ENCODE results near the gene XYLT2.
"Not testable (repeated sequence)": the region's sequence is repeated elsewhere in the genome, so short reads cannot be mapped to it uniquely, and the experiment has no call there.

XYLT2 gene

DNA sequence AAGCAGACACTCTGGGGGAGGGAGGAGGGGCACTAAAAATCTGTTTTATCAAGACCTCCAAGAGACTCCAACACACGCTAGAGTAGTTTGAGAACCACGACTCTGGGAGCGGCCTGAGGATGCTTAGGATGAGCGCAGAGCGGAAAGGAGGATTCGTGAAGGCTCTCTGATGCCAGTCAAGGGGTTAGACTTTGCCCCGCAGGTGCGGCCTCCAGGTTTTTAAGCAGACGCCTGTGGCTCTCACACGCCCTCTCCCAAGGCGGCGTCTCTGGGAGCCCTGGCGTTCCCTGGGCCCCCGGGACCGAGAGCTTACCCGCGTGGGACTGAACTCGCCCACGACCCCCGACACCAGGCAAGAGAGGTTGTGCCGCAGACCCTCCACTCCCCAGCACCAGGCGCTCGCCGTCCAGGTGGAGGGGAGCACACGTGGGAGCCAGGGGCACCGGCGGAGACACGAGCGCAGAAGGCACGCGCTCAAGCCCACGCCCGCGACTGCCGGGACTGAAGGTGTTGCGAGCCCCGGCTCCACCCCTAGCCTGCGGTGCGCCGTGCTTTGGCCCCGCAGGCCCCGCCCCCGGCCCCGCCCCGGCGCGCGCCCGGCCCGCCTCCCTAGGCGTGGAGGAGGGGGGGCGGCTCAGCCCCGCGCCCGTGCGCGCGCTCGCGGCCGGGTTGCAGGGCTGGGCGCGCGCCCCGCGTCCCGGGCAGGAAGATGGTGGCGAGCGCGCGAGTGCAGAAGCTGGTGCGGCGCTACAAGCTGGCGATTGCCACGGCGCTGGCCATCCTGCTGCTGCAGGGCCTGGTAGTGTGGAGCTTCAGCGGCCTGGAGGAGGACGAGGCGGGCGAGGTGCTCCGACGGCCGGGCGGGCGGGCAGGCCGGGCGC is at the start of gene XYLT2:
Gene XYLT2, plus strand, starts transcription at position 695 of the 881 bp plus-strand sequence. Its CDS starts 15 bp downstream, at position 710.
- DNase-seq = peak; percentile 86 to 98 (median 94)

DNA sequence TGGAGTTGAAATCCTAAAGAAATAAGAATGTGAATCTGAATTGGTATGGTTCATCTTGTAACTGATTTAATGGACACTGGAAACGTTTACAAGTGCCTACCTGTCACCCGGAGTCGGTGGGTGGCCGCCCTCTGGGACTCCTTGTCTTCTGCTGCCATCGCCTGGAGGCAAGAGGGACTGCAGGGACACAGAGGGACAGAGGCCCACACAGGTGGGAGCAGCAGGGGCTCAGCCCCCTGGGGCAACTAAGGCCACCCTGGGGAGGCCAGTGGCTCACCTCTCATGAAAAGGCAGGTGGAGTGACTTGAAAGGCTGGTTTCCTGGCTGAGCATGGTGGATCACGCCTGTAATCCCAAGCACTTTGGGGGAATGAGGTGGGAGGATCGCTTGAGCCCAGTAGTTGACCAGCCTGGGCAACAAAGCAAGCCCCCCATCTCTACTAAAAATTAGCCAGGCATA is 48.5 kb upstream of the XYLT2 start:
- DNase-seq = peak; percentile 66 to 81 (median 79)

DNA sequence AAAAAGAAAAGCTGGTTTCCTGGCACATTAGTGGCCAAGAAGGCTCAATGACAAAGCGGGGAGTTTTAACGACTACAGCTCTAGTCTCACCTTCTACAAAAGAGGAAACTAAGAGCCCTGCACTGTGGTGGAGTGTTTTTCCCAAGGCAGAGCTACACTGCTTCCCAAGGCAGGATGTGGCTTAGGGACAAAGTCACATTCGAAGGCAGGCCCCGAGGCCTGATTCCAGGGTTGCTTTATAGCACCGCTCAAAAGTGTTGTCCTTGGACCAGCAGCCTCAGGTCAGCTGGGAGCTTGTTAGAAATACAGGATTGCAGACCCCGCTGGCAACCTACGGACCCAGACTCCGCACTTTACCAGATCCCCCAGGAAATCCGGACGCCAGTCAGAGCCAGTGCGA is 47.9 kb upstream of the XYLT2 start:
- no peak for DNase-seq

DNA sequence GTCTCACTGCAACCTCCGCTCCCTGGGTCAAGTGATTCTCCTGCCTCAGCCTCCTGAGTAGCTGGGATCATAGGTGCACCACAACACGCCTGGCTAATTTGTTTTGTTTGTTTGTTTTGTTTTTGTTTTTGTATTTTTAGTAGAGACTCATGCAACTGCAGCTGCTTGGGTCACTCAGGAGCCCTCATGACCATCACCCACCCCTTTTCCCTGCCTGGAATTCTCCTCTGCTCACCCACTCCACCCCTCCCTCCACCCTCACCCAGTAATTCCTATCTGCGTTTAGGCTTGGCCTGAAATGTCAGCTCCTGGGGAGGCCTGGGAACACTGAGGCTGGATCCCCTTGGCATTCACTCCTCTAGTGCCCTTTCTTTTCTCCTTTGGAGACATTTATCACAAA is 46.1 kb upstream of the XYLT2 start:
- DNase-seq = no peak

DNA sequence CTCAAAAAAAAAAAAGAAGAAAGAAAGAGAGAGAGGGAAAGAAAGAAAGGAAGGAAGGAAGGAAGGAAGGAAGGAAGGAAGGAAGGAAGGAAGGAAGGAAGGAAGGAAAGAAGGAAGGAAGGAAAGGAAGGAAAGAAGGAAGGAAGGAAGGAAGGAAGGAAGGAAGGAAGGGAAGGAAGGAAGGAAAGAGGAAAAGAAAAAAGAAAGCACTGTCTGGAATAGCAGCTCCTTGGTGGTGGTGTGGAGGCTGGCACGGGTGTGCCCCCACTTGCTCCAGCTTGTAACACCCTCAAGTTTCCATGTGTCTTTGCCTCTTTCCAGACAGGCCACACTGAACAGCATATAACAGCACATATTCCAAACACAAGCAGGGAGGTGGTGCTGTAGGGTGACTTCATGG is 45.1 kb upstream of the XYLT2 start:
- DNase-seq = not testable (repeated sequence)

DNA sequence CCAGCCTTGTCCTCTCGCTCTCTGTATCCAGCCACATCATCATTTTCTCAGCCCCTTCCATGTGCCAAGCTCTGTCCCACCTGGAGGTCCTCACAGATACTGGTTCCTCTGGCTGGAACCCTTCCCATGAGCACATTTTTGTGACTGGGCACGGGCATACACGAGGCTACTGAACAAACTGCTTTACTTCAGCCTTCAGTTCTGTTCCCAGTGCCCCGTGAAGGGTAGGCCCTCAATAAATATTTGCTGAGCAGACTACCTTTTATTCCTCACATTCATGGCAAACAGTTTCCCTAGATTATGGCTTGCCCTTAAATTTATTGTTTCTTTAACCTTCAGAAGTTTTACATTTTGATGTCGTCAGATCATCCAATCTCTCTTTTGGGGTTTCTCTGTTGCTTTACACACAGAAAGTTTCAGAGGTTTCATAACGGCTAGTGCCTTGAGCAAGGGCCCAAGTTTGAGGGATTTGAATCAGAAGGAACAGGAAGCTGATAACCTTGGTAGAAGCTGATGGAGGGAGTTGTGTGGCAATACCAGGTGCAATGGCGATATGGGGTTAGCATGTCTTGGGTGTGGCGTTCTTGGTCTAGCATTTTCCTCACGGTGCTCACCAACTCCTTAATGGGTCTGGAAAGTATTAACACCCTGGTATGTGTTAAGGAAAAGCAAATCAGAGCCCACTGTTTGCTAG is 43.9 kb upstream of the XYLT2 start:
- DNase-seq = peak in 1 of 3 donors; percentile 35

DNA sequence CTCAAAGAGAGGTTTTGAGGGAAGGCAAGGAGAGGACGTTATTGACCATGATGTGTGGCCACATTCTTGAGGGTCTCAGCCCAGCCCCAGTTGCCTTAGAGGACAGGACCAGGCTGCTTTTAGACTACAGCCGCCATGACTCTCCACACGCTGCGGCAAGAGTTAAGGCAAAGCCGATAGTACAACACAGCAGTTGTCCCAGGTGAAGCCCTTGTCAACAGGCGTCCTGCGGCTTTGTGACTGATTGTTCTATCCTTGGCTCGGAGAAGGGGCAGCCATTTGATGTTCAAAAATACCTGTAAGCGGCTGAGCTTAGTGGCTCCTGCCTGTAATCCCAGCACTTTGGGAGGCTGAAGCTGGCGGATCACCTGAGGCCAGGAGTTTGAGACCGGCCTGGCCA is 42.9 kb upstream of the XYLT2 start:
- DNase-seq = no peak

DNA sequence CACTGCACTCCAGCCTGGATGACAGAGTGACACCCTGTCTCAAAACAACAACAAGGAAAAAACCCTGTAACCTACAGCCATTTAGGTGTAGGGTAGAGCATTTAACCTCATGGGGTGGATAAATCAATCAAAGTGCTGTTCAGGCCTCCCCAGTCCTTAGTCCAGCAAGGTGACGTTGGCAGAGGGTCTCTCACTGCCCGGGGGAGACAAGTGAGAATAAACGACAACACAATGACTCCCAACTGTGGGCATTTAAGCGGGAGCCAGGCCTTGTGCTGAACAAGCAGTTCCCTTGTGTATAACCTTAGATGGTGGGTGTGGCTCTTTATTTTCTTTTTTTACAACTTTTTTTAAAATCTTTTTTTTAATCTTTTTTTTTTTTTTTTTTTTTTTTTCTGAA is 42.3 kb upstream of the XYLT2 start:
- no peak for DNase-seq

DNA sequence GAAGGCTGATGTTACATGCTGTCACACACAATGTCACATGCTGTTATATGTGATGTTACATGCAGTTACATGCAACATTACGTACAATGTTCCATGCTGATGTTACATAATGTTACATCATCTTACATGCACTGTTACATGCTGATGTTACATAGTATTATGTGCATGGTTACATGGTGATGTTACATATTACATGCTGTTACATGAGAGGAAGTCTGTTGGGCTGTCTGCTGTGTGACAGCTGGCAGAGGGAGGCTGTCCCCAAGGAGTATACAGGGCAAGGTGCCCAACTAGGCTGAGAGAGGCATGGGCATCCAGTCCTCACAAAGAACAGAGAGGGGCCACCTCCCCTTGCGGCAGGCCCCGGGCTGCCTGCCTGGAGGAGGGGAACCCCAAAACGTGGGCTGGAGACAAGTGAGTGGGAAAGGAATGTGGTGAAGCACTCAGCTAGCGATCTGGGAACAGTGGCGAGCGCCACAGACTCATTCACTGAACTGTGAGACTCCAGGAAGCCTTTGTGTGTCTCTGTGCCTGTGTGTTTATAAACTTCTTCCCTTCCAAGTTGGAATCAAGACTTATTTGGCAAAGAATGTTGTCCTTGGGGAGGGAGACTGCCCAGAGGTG is 41.0 kb upstream of the XYLT2 start:
- no peak for DNase-seq

DNA sequence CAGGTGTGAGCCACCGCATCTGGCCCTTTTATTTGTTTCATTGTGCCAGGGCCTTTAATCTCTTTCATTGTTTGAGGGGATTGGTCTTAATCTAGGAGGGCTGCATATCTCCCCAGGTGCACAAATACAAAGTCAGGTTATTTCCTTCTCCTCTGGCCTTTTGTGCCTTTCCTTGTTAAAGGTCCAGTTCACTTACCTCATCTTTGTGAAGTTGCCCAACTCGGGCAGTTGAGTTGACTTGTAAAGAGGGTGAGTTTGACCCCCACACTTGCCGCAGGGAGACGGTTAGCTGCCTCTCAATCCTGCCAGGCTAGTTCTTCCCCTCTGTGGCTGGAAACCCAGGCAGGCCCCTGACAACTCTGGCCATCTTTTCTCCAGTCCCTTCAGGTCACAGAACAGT is 38.3 kb upstream of the XYLT2 start:
- no peak for DNase-seq

DNA sequence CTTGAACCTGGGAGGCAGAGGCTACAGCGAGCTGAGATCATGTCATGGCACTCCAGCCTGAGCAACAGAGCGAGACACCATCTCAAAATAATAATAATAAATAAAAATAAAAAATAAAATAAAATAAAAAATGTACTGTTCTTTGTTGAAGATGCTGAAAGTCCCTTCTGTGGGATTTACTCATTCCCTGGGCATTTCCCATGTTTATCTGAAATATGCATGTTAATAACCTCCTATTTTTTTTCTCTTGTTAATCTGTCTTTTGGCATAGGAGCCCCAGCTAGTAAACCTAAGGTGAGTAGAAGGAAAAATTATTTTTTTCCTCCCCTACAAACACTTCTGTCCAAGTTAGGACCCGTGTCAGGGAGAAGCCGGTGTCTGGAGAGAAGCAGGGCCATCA is 37.3 kb upstream of the XYLT2 start:
- DNase-seq = no peak

DNA sequence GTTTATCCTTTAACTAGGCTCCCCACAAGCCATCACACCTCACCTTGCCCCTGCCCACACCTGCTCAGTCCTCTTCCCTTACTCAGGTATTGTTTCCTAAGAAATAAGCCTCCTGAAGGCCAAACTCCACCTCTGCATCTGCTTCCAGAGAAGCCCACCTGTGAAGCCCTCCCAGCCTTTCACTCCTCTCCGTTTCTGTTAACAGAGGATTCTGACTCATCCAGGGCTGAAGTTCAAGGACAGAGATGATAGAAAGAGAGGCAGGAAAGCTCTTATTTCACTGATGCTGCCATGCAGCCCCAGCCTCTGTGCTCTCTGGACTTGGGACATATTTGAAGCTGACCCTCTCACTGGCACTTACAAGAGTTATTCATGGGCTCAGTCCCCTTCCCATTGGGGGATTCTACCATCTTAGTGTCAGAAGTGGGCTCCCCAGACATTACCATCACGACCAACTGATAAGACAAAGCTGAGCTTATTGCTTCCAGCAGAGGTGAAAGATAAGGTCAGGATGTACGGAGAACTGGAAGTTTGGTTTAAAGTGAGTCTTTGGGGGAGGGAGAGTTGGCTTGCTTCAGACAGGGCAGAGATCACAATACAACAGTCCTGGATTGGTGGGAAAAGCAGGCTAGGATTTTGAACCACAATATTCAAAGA is 35.3 kb upstream of the XYLT2 start:
- no peak for DNase-seq

DNA sequence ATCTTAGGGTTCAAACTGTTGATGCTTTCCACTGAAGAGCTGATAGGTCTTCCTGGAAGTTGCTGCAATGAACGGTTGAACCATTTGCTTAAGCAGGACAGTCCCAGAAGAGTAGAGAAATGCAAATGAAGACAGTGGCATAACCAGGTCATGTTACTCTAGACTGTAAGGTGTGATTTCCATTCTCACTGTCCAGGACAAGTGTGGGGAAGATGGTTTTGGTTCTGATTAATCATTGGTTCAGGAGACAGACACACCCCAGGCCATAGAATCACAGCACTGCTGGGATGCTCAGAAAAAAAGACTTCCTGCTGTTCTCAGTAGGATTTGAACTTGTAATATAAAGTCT is 34.8 kb upstream of the XYLT2 start:
- DNase-seq = no peak

DNA sequence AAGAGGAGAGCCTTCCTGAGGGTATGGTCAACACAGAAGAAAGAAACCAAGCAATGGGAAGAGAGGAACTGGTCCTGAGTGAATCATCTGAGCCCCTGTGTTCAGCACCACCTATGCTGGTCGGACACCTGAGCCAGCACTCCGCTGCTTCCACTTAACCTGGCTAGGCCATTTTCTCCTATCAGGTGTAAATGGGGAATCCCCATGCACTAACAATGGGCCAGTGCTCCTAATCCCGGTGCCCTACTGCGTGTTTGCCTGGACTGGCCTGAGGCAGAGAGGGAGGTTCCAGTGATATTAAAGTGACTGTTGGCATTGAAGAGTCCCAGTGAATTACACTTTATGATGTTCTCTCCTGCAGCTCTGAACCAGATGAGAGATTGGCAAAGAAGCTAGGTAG is 34.4 kb upstream of the XYLT2 start:
- no peak for DNase-seq

DNA sequence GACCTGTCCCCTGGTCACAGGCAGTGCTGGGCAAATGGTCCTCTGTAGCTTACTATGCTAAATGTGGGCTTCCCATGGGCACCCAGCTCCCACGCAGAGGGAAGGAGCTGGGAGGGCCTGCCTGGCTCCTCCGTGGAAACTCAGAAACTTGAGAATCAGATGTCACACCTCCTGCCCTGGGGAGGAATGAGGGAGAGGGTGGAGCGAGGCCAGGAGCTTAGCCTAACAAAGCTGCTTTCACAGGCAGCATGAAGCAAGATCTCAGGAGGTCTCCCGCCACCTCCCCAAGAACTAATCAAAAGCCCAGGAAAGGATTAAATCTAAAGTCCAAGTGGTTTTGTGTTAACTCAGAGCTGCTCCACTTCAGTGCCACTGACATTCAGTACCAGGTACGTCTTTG is 33.6 kb upstream of the XYLT2 start:
- no peak for DNase-seq

DNA sequence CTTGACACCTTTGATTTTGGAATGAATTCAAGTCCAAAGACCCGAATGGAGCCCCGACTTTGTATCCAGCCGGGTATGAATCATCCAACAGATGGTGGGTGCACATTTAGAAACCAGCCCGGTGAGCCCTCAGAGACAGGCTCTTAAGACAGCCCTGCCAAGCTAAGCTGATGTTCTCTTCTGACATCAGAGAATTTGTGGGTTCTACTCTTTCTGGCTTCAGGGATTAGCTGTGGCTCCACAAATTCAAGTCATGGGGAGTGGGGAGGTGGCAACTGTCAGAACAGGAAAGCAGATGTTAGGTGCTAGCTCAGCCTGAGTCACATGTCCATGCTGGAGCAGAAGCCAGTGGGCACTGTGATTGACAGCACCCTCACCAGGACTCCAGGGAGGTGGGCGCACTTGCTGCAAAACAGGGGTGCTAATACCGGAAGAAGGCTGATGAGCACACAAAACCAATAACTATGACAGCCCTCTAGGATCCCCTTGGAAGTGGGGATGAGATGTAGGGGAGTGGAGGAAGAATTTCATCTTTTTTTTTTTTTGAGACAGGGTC is 31.4 kb upstream of the XYLT2 start:
- DNase-seq = no peak

DNA sequence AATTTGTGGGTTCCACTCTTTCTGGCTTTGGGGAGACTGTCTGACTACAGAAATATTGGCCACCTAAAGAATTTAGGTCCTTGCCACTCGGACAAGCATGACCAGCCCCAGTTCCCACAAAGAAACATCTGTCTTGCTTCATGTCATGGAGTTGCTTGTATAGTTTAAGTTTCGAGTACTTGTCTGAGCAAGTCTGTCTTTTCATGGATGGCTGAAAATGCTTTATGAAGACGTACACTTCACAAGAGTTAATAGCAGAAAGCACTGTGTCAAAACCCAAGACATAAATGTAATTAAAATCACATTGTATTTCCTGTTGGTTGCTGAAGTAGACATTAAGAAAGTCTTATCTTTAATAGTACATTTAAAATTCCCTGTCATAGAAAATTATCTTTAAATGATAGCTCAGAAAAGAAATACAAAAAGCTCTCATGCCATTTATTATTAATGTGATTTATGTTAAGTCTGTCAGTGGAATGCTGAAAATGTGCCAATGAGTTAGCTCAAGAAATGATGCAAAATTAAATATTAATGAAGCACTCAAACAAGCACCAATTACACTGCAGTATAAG is 29.8 kb upstream of the XYLT2 start:
- DNase-seq = no peak

DNA sequence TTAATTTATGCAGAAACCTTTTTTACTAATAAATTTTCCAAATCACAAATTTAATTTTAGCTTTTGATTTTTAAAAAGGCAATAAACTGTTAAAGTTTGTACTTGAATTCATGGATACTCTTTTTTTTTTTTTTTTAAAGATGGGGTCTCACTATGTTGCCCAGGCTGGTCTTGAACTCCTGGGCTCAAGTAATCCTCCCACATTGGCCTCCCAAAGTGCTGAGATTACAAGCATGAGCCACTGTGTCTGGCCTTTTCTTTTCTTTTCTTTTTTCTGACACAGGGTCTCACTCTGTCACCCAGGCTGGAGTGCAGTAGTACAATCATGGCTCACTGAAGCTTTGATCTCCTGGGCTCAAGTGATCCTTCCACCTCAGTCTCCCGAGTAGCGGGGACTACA is 29.3 kb upstream of the XYLT2 start:
- DNase-seq = not testable (repeated sequence)

DNA sequence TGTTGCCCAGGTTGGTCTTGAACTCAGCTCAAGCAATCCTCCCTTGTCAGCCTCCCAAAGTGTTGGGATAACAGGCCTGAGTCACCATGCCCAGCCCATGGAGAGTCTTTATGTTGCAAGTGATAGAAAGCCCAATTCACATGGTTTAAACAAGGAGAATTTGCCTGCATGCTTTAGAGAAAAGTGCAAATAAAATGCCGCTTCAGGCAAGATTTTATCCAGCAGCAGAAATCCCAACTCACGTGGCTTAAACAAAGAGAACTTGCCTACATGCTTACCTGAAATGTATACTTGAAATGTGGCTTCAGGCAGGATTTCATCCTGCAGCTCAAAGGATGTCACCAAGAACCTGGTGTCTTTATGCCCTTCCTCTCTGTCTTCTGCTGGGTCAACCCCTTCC is 28.8 kb upstream of the XYLT2 start:
- DNase-seq = no peak

DNA sequence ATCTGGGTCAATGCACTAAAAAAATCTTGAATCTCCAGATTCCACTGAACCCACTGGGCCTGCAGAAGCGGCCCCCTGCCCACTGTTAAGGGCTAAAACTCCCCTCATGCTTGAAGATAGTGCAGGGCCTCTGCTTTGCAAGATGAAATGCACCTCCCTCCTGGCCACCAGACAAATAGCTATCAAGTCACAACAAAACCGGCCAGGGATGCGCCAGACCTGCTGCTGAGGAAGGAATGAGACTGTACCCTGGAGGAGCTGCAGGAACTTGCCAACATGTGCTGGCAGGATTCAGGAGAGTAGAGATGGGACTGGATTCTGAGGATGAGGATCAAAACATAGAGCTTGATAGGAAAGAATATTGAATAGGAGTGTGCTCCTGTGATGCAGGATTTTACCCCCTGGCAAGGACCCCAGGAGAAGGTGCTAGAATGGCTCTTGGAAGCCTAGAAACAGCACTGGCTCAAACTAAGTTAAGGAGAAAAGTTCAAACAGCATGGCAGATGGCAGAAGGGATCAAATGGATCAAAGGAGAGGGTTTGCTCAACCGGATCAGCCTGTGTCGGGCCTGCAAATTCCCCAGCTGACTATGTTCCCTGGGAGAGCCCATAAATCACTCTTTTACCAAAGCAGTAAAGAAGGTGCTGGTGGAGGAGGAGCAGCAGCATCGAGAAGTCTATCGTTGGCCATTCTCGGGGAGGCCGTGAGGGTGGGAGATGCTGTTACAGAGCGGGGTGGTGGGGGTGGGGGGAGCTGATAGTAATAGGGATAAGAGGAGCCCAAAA is 27.2 kb upstream of the XYLT2 start:
- DNase-seq = no peak

DNA sequence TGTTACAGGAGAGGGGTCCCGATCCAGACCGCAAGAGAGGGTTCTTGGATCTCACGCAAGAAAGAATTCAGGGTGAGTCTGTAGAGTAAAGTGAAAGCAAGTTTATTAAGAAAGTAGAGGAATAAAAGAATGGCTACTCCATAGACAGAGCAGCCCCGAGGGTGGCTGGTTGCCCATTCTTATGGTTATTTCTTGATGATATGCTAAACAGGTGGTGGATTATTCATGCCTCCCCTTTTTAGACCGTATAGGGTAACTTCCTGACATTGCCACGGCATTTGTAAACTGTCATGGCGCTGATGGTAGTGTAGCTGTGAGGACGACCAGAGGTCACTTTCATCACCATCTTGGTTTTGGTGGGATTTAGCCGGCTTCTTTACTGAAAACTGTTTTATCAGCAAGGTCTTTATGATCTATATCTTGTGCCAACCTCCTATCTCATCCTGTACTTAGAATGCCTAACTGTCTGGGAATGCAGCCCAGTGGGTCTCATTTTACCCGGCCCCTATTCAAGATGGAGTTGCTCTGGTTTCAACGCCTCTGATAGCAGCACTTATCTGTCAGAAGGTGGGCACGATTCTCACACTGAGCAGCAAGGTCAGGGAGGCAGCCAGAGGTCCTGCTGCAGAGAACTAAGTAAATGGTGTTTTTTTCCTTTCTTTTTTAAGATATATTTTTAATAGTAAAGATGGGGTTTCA is 26.5 kb upstream of the XYLT2 start:
- DNase-seq = no peak
